Stimulated activated CD4-positive, alpha-beta T cell treated with anti-CD3 and anti-CD28 coated beads, Interleukin-1b, Interleukin-23, amount 100 ng/mL, for 48 hours (primary cell): ENCODE data around the gene PKN3.
"Not testable (repeated sequence)": the region's sequence is repeated elsewhere in the genome, so short reads cannot be mapped to it uniquely, and the experiment has no call there.

Experiments used
- DNase-seq: peaks from one replicate; pipeline ENCODE4 v3.0.0-alpha.2; 2020

Gene PKN3

GRCh38 chr9:128702445-128702948, at the start of gene PKN3:
PKN3 (plus strand) TSS chr9:128702503; CDS start chr9:128702916, 413 bp downstream.
- DNase-seq: peak; percentile 85

- DNase-seq: no peak
Observed at GRCh38 chr9:128653908-128654307, 48.4 kb upstream of the PKN3 start.

GRCh38 chr9:128654481-128654880, 47.8 kb upstream of the PKN3 start:
- DNase-seq: no peak

GRCh38 chr9:128656416-128657343, 45.6 kb upstream of the PKN3 start, which contains the start of gene DYNC2I2:
DYNC2I2 (minus strand) TSS chr9:128656847; CDS start chr9:128656726, 121 bp downstream.
- peak; percentile 96 for DNase-seq

- no peak for DNase-seq
Observed at GRCh38 chr9:128657344-128657704, 45.0 kb upstream of the PKN3 start.

- DNase-seq: no peak
Observed at GRCh38 chr9:128657796-128658195, 44.5 kb upstream of the PKN3 start.

GRCh38 chr9:128666481-128666941, 35.8 kb upstream of the PKN3 start:
- not testable (repeated sequence) for DNase-seq

GRCh38 chr9:128669786-128670185, 32.5 kb upstream of the PKN3 start:
- no peak for DNase-seq

GRCh38 chr9:128675382-128675781, 26.9 kb upstream of the PKN3 start:
- DNase-seq: no peak

- DNase-seq: no peak
Observed at GRCh38 chr9:128677794-128678193, 24.5 kb upstream of the PKN3 start.

GRCh38 chr9:128683340-128684064, 18.8 kb upstream of the PKN3 start:
- peak; percentile 42 for DNase-seq

GRCh38 chr9:128684065-128684324, 18.3 kb upstream of the PKN3 start:
- no peak for DNase-seq

- peak; percentile 85 for DNase-seq
Observed at GRCh38 chr9:128684325-128685199, 17.7 kb upstream of the PKN3 start.

GRCh38 chr9:128685636-128686489, 16.4 kb upstream of the PKN3 start:
- peak; percentile 32 for DNase-seq

- DNase-seq: no peak
Observed at GRCh38 chr9:128687453-128687852, 14.8 kb upstream of the PKN3 start.

- peak; percentile 92 for DNase-seq
Observed at GRCh38 chr9:128688501-128689292, 13.6 kb upstream of the PKN3 start, which contains the start of gene SET. SET (plus strand) TSS chr9:128689222; CDS start chr9:128689583, 361 bp downstream.

GRCh38 chr9:128689293-128689774, 13.0 kb upstream of the PKN3 start:
- no peak for DNase-seq

- peak; percentile 40 for DNase-seq
Observed at GRCh38 chr9:128689820-128690683, 12.3 kb upstream of the PKN3 start.

- DNase-seq: no peak
Observed at GRCh38 chr9:128690684-128691034, 11.6 kb upstream of the PKN3 start.

- not testable (repeated sequence) for DNase-seq
Observed at GRCh38 chr9:128693738-128694137, 8.6 kb upstream of the PKN3 start.
